Esophagus squamous epithelium (tissue), 5 donors: Measurements from ENCODE around the gene TMEM258. TPM values are rescaled to one million over a fixed set of nuclear protein-coding genes. Genes with fewer than 3 reads are reported as not detected.
A peak's percentile ranks its signal among the peaks of the same experiment; 100 is the strongest.

Experiments
- DNase-seq: peaks from one replicate; lab custom pipeline; 2025; lab: John Stamatoyannopoulos, UW
- H3K27ac ChIP-seq, 4 donors: fragments of 200-600 bp; sonication (generic); one replicate each; pipeline ENCODE4 v1.5.1; 2016 to 2019; ENCODE audit warnings: mild to moderate bottlenecking in 1 of 4
- H3K27me3 ChIP-seq, 4 donors: fragments of 200-600 bp; sonication (generic); 1 replicate in 3 of 4; 2 replicates in 1 of 4; pipeline versions ENCODE4 v1.5.1 to v1.6.0; 2017 to 2021; ENCODE audit warnings: antibody characterized with exemption in 1 of 4
- H3K36me3 ChIP-seq, 3 donors: fragments of 200-600 bp; sonication (generic); one replicate each; pipeline ENCODE4 v1.5.1; 2016 to 2019
- H3K4me1 ChIP-seq, 3 donors: fragments of 200-600 bp; sonication (generic); one replicate each; pipeline ENCODE4 v1.5.1; 2017 to 2019
- H3K4me3 ChIP-seq, 4 donors: fragments of 200-600 bp; sonication (generic); 1 replicate in 3 of 4; 2 replicates in 1 of 4; pipeline ENCODE4 v1.5.1; 2016 to 2019; ENCODE audit warnings: mild to moderate bottlenecking in 2 of 4, moderate library complexity in 1 of 4
- H3K9me3 ChIP-seq, 3 donors: fragments of 200-600 bp; sonication (generic); one replicate each; pipeline ENCODE4 v1.5.1; 2016 to 2019
- POLR2A ChIP-seq, 4 donors: fragments of 450-650 bp; IDR thresholded peaks; one replicate each; pipeline ENCODE4 v1.6.1; 2017; ENCODE audit warnings: antibody characterized with exemption in 4 of 4, mild to moderate bottlenecking in 4 of 4, moderate library complexity in 3 of 4
- WGBS, 2 donors: methylation state at CpG; one replicate each; pipeline ENCODE4 v1.1.5; 2018; 5-methylcytosine and 5-hydroxymethylcytosine counted together
- intact Hi-C: fragments of 100-400 bp; cut with DNase I; formaldehyde crosslinking; loops from one replicate; pipeline ENCODE4 v1.15.0; 2022
- total RNA-seq, 4 donors: library from RNA; depleted of rRNA; stranded (reverse); fragments of >200 nt; gene quantifications; one replicate each; pipeline ENCODE4 v1.1.0, GENCODE V29; 2016
- TF ChIP-seq, protein P1 (sequence below), 6 experiments: fragments of 450-650 bp in 4 of 6; fragments of 200-600 bp in 2 of 6; sonication (generic) in 2 of 6; IDR thresholded peaks; one replicate each; pipeline ENCODE4 v1.5.1; 2016 to 2019; ENCODE audit warnings: antibody characterized with exemption in 6 of 6, mild to moderate bottlenecking in 4 of 6, moderate library complexity in 4 of 6
- donor health status: DM: yes; HTN: yes; CAD: no.

Gene TMEM258
- total RNA-seq, 4 donors from 2014 or later: 32.3 to 54.2 (median 37.9) TPM

DNA sequence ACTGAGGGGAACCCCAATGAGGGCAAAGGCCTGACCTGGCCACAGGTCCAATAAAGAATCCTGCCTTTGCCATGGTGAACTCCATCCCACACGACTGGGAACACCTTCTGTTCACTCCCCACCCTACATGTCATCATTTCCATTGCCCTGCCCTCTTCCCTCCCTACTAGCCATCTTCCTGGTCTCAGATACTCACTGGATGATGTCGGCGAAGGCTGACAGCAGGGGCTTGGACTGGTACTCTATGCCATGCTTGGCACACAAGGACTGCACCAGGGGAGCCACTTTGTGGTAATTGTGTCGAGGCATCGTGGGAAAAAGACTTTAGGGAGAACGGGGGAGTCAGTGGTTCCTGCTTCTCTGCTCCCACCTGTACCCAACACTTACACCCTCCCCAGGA, 10.2 kb upstream of the TMEM258 start:
- TF ChIP-seq, protein P1, sequence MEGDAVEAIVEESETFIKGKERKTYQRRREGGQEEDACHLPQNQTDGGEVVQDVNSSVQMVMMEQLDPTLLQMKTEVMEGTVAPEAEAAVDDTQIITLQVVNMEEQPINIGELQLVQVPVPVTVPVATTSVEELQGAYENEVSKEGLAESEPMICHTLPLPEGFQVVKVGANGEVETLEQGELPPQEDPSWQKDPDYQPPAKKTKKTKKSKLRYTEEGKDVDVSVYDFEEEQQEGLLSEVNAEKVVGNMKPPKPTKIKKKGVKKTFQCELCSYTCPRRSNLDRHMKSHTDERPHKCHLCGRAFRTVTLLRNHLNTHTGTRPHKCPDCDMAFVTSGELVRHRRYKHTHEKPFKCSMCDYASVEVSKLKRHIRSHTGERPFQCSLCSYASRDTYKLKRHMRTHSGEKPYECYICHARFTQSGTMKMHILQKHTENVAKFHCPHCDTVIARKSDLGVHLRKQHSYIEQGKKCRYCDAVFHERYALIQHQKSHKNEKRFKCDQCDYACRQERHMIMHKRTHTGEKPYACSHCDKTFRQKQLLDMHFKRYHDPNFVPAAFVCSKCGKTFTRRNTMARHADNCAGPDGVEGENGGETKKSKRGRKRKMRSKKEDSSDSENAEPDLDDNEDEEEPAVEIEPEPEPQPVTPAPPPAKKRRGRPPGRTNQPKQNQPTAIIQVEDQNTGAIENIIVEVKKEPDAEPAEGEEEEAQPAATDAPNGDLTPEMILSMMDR (IDR thresholded peaks at IDR 0.05): no peak
- no peak for TF ChIP-seq POLR2A (IDR thresholded peaks at IDR 0.05)
- Histone ChIP-seq H3K9me3 (no peaks in the 10 kb centered on the region), H3K27me3 (no peaks in the 10 kb centered on the region), H3K4me1 (peaks cover 0 to 3% (median 0%) of the 10 kb centered on the region in 3 donors), H3K36me3 (peaks cover 0 to 47% (median 0%) of the 10 kb centered on the region in 3 donors), H3K4me3 (no peak overlapping the region), H3K27ac (no peak overlapping the region)
- WGBS, 2 donors: 90 to 91% methylated on average over 5 to 6 of the region's 6 CpGs
- intact Hi-C loops: loop anchor here (5.0 kb wide), 1 partner anchor 85 kb away; no protein-coding TSS in a partner anchor
- no peak for DNase-seq

DNA sequence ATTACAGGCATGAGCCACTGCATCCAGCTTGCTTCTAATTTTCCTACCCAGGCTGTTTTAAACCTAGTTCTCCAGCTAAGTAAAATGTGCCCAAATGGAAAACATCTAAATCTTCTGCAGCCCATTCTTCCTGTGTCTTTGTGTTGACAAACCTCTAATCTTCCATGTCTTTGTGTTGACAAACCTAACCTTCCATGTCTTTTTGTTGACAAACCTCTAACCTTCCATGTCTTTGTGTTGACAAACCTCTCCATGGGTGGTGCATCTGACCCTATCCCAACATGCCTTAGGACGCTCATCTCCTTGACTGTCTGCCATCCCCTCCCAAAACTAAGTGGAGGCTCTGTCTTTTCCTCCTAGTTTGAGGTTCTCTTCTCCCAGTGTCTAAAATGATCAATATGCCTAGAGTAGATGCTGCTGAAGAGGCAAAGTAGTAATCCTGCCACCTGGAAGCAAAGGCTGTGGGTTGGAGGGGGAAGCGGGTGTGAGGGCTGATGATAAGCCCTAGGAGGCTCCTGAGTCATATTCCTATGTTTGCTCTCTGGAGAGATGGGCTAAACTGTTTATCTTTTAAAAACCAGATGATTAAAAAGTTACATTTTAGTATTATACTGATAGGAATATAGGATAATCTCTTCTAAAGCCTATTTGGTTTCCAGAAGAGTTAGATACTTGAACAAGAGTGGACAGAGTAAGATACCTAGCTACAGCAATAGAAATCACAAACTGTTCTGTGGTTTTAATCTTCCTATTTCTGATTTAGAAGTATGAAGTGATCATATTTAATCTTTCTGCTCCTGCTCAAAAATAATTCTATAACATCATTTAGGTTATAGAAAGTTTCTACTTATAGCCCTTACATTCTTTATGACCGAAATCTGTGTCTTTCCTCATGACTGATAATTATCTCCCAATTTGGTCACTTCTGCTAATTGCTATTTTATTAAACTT, 8.2 kb upstream of the TMEM258 start:
- Histone ChIP-seq H3K4me1 (peaks cover 0 to 11% (median 0%) of the 10 kb centered on the region in 3 donors), H3K36me3 (peaks cover 0 to 38% (median 0%) of the 10 kb centered on the region in 3 donors)
- WGBS, 2 donors: 87 to 95% methylated on average over 3 of the region's 3 CpGs

DNA sequence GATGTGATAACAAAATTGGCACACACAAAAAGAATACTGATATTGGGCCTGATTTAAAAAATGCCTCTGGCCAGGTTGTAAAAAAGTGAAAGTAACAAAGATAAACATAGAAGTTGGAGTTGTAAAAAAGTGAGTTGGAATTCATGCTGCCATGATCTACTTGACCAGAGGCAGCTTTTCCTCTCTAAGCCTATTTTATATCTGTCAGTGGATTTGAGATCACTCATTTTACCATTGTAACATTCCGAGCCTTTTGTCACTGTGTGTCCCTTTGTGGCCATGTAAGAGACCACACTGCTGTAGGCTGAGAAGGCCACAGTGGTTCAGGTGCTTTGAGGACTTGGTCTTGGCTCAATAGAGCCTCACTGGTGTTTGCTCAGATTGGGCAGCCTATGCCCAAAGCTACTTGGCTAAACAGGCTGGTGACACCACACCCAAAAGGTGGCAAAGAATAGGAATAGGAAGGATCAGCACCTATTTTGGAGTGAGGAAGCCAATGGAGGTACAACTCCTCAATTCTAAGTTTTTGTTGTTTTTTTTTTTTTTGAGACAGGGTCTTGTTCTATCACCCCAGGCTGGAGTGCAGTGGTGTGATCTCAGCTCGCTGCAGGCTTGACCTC, 7.4 kb upstream of the TMEM258 start:
- no peak for TF ChIP-seq POLR2A (IDR thresholded peaks at IDR 0.05)
- TF ChIP-seq, protein P1 (IDR thresholded peaks at IDR 0.05): no peak
- peaks cover 0 to 11% (median 0%) of the 10 kb centered on the region in 3 donors for H3K4me1 ChIP-seq
- H3K36me3 ChIP-seq: peaks cover 0 to 34% (median 0%) of the 10 kb centered on the region in 3 donors
- H3K27ac ChIP-seq: no peak overlapping the region
- H3K4me3 ChIP-seq: no peak overlapping the region
- intact Hi-C loops: loop anchor here (5.0 to 10.0 kb wide), 3 partner anchors 88 to 305 kb away; no protein-coding TSS in a partner anchor
- no peaks in the 10 kb centered on the region for H3K9me3 ChIP-seq
- no peaks in the 10 kb centered on the region for H3K27me3 ChIP-seq
- WGBS, 2 donors: 93 to 97% methylated on average over 2 of the region's 2 CpGs
- DNase-seq: no peak

More for the DNA sequence above, 8.2 kb upstream of the TMEM258 start:
- Histone ChIP-seq H3K27ac (no peak overlapping the region), H3K9me3 (no peaks in the 10 kb centered on the region), H3K27me3 (no peaks in the 10 kb centered on the region), H3K4me3 (no peak overlapping the region)
- intact Hi-C loops: loop anchor here (5.0 kb wide), 1 partner anchor 87 kb away; no protein-coding TSS in a partner anchor
- DNase-seq: no peak
- TF ChIP-seq, protein P1 (IDR thresholded peaks at IDR 0.05): no peak
- TF ChIP-seq POLR2A (IDR thresholded peaks at IDR 0.05): no peak

DNA sequence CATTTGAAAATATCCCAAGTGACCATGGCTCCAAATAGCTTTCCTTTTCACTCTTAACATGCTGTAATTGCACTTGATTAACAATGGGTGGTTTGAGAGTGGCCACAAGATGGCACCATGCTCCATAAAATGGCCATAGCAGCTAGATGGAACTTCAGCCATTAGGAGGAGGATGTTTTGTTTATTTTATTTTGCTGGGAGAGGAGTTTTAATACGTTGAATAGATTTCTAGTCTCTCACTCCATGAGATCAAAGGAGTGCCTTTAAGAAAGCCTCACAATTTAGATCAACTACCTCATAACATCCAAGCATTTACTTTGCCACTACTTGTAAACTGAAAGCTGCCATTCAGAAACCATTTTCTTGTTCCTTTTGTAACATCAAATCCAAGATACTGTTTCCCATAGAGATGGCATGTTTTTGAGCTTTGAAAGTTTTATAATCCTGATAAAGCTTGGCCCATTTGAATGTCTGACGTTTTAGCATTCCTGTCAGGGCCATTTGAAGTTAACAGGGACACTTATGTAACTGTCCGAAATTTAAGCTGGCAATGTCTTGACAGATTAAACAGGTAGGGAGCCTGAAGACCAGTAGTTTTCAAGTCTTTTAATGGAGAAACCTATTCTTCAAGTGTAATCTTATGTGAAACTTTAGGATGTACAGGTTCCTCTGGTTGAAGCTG, 5.0 kb upstream of the TMEM258 start:
- Histone ChIP-seq H3K27me3 (no peaks in the 10 kb centered on the region), H3K36me3 (peaks cover 0 to 19% (median 0%) of the 10 kb centered on the region in 3 donors), H3K27ac (peak overlapping the region in 1 of 4 donors; percentile 9), H3K4me3 (no peak overlapping the region), H3K4me1 (peaks cover 8 to 25% (median 11%) of the 10 kb centered on the region in 3 donors), H3K9me3 (no peaks in the 10 kb centered on the region)
- intact Hi-C loops: loop anchor here (5.0 to 10.0 kb wide), 2 partner anchors 150 to 307 kb away; no protein-coding TSS in a partner anchor
- TF ChIP-seq POLR2A (IDR thresholded peaks at IDR 0.05): no peak
- TF ChIP-seq, protein P1 (IDR thresholded peaks at IDR 0.05): peak; percentile 78 to 91 (median 86)
- 32 to 33% methylated on average over 3 of the region's 3 CpGs for WGBS, 2 donors
- no peak for DNase-seq
